Upper lobe of left lung (tissue), 6 donors: ENCODE results near the gene NSMF. TPM values are rescaled to one million over a fixed set of nuclear protein-coding genes. Genes with fewer than 3 reads are reported as not detected.

Source experiments
- ATAC-seq, 2 donors: fragments of 200-7000 bp; cut with Tn5 transposase; one replicate each; pipeline ENCODE4 v1.9.1; 2022; ENCODE audit warnings: mild to moderate bottlenecking in 2 of 2, moderate library complexity in 2 of 2; ENCODE audit not compliant: low FRiP score in 2 of 2
- DNase-seq, 2 donors: peaks; one replicate each; pipeline ENCODE4 v3.0.0-alpha.2; 2019 to 2020
- H3K27ac ChIP-seq, 4 donors: fragments of 200-600 bp; sonication (generic); one replicate each; pipeline ENCODE4 v1.5.1; 2016 to 2019
- H3K27me3 ChIP-seq, 4 donors: fragments of 200-600 bp; sonication (generic); one replicate each; pipeline ENCODE4 v1.5.1; 2017 to 2019
- H3K36me3 ChIP-seq, 4 donors: fragments of 200-600 bp; sonication (generic); one replicate each; pipeline ENCODE4 v1.5.1; 2016 to 2019
- H3K4me1 ChIP-seq, 4 donors: fragments of 200-600 bp; sonication (generic); one replicate each; pipeline ENCODE4 v1.5.1; 2018 to 2019
- H3K4me3 ChIP-seq, 4 donors: fragments of 200-600 bp; sonication (generic); one replicate each; pipeline ENCODE4 v1.5.1; 2017 to 2019; ENCODE audit warnings: mild to moderate bottlenecking in 2 of 4, moderate library complexity in 1 of 4
- H3K9me3 ChIP-seq, 4 donors: fragments of 200-600 bp; sonication (generic); one replicate each; pipeline ENCODE4 v1.5.1; 2018 to 2019
- EP300 ChIP-seq, 4 donors: sonication (generic); formaldehyde crosslinking; IDR thresholded peaks; one replicate each; pipeline ENCODE4 v1.5.1; 2017; ENCODE audit warnings: antibody characterized with exemption in 4 of 4, control low read depth in 2 of 4
- POLR2A ChIP-seq, 4 donors: fragments of 450-650 bp; IDR thresholded peaks; one replicate each; pipeline ENCODE4 v1.5.1; 2016 to 2017; ENCODE audit warnings: antibody characterized with exemption in 4 of 4, mild to moderate bottlenecking in 2 of 4
- POLR2AphosphoS5 ChIP-seq, 2 donors: sonication (generic); formaldehyde crosslinking; IDR thresholded peaks; one replicate each; pipeline ENCODE4 v1.5.1; 2017; ENCODE audit warnings: antibody characterized with exemption in 2 of 2
- WGBS, 2 donors: methylation state at CpG; one replicate each; pipeline ENCODE4 v1.1.5; 2017 to 2018; 5-methylcytosine and 5-hydroxymethylcytosine counted together
- total RNA-seq, 6 donors: library from RNA; depleted of rRNA in 4 of 6; stranded (reverse); fragments of >200 nt in 4 of 6; gene quantifications; one replicate each; pipeline versions ENCODE4 v1.1.0 to v1.2.1, GENCODE V29; 2016 to 2021
- TF ChIP-seq, protein P1 (sequence below), 6 experiments: fragments of 450-650 bp in 4 of 6; fragments of 200-600 bp in 2 of 6; sonication (generic) in 2 of 6; IDR thresholded peaks; one replicate each; pipeline ENCODE4 v1.5.1; 2016 to 2019; ENCODE audit warnings: antibody characterized with exemption in 6 of 6
- donor health status: DM: no; HTN: no; CAD: no; lungs with moderate emphysema.
- donor health status: DM: no; HTN: yes; CAD: no; lungs with severe emphysema.

Gene NSMF
- total RNA-seq, 6 donors from 2014 or later = 20.4 to 57.6 (median 25.9) TPM

DNA sequence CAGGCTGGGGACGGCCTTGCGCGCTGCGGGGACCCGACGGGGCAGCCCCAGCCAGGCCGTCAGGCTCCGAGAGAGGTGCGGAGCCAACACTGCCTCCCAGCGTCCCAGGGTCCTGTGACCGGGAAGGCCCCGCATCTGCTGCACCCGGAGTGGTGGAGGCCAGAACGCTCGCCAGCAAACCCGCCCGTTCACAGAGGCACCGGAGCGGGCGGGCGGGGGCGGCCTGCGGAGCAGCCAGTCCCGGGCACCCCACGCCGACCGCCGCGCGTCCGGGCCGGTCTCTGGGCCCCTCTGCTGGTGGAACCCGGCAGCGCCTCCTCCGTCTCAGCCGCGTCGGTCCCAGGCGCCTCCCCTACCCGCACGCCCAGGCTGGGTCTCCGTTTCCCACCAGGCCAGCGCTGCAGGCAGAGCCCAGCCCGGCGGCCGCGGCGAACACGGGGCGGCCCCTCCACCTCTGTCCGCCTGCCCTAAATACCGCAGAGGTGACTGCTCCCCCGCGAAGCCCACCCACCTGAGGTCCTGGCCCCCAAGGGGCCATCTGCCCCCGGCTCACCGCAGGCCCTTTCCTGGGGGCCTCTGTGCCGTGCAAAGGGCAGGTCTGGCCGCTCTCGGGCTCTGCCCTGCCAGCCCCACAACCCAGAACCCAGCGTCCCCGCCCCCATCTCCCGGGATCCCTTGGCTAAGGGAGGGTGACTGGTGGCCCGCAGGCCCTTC lies 52.1 kb downstream of the NSMF start:
- H3K4me1 ChIP-seq = peaks cover 30 to 46% (median 36%) of the 10 kb centered on the region in 4 donors
- DNase-seq (peak; percentile 65 to 94), ATAC-seq (peak; percentile 79 to 91)
- H3K36me3 ChIP-seq = no peaks in the 10 kb centered on the region
- 16% methylated on average over 16 of the region's 63 CpGs; no CpG with 5 or more reads in 1 of the 2 donors for WGBS, 2 donors
- H3K9me3 ChIP-seq = no peaks in the 10 kb centered on the region
- peak overlapping the region in 3 of 4 donors; percentile 56 to 81 (median 61) for H3K27ac ChIP-seq
- peaks cover 0 to 4% (median 1%) of the 10 kb centered on the region in 4 donors for H3K27me3 ChIP-seq
- H3K4me3 ChIP-seq = peak overlapping the region; percentile 20 to 46 (median 34)
- TF ChIP-seq POLR2A (IDR thresholded peaks at IDR 0.05) = no peak
- TF ChIP-seq, protein P1, sequence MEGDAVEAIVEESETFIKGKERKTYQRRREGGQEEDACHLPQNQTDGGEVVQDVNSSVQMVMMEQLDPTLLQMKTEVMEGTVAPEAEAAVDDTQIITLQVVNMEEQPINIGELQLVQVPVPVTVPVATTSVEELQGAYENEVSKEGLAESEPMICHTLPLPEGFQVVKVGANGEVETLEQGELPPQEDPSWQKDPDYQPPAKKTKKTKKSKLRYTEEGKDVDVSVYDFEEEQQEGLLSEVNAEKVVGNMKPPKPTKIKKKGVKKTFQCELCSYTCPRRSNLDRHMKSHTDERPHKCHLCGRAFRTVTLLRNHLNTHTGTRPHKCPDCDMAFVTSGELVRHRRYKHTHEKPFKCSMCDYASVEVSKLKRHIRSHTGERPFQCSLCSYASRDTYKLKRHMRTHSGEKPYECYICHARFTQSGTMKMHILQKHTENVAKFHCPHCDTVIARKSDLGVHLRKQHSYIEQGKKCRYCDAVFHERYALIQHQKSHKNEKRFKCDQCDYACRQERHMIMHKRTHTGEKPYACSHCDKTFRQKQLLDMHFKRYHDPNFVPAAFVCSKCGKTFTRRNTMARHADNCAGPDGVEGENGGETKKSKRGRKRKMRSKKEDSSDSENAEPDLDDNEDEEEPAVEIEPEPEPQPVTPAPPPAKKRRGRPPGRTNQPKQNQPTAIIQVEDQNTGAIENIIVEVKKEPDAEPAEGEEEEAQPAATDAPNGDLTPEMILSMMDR (IDR thresholded peaks at IDR 0.05) = peak; percentile 77 to 97 (median 94)

DNA sequence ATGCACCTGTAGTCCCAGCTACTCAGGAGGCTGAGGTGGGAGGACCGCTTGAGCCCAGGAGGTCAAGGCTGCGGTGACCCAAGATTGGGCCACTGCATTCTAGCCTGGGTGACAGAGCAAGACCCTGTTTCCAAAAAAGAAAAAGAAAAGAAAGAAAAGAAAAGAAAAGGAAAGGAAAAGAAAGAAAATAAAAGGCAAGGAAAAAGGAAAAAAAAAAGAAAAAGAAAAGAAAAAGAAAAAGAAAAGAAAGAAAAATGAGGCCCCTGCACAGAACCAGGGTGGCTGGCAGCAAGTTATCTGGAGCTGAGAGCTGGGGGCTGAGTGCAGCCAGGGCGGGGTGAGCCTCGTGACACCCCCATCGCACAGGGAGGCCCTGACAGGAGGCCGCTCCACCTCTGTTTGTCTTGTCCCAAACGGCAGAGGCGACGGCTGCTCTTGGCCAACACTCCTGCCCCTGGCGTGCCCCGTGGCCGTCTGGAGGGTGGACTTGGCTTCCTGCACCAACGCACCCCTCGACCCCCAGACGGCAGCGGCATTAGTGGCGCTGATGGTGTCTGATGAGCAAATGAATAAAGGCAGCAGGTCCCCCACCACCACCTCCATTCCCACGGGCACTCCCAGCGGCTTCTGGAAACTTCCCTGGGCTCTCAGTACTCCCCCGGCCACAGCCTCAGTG lies 52.9 kb downstream of the NSMF start:
- peak overlapping the region in 3 of 4 donors; percentile 22 to 46 (median 45) for H3K4me3 ChIP-seq
- ATAC-seq (no peak), DNase-seq (peak in 1 of 2 donors; percentile 80)
- no peaks in the 10 kb centered on the region for H3K9me3 ChIP-seq
- WGBS, 2 donors = 50 to 60% methylated on average over 19 to 20 of the region's 20 CpGs
- no peaks in the 10 kb centered on the region for H3K36me3 ChIP-seq
- H3K27ac ChIP-seq = peak overlapping the region in 3 of 4 donors; percentile 56 to 81 (median 61)
- peaks cover 22 to 38% (median 30%) of the 10 kb centered on the region in 4 donors for H3K4me1 ChIP-seq
- TF ChIP-seq POLR2A (IDR thresholded peaks at IDR 0.05) (no peak), EP300 (IDR thresholded peaks at IDR 0.05) (no peak), POLR2AphosphoS5 (IDR thresholded peaks at IDR 0.05) (no peak)
- TF ChIP-seq, protein P1 (IDR thresholded peaks at IDR 0.05) = no peak
- peaks cover 0 to 4% (median 1%) of the 10 kb centered on the region in 4 donors for H3K27me3 ChIP-seq

GRCh38 chr9:137405677-137406081 lies 53.5 kb downstream of the NSMF start:
- peak overlapping the region in 1 of 4 donors; percentile 81 for H3K27ac ChIP-seq
- TF ChIP-seq, protein P1 (IDR thresholded peaks at IDR 0.05) = no peak
- TF ChIP-seq POLR2A (IDR thresholded peaks at IDR 0.05) (no peak), EP300 (IDR thresholded peaks at IDR 0.05) (no peak), POLR2AphosphoS5 (IDR thresholded peaks at IDR 0.05) (no peak)
- H3K27me3 ChIP-seq = peaks cover 0 to 4% (median 1%) of the 10 kb centered on the region in 4 donors
- 79 to 86% methylated on average over 11 of the region's 11 CpGs for WGBS, 2 donors
- H3K4me3 ChIP-seq = no peak overlapping the region
- no peak for ATAC-seq
- DNase-seq = no peak
- peaks cover 16 to 32% (median 24%) of the 10 kb centered on the region in 4 donors for H3K4me1 ChIP-seq
- no peaks in the 10 kb centered on the region for H3K36me3 ChIP-seq
- H3K9me3 ChIP-seq = no peaks in the 10 kb centered on the region

- no peaks in the 10 kb centered on the region for H3K9me3 ChIP-seq
- peak overlapping the region in 1 of 4 donors; percentile 81 for H3K27ac ChIP-seq
- ATAC-seq (no peak), DNase-seq (peak in 1 of 2 donors; percentile 64)
- TF ChIP-seq POLR2A (IDR thresholded peaks at IDR 0.05) = no peak
- TF ChIP-seq POLR2AphosphoS5 (IDR thresholded peaks at IDR 0.05) = no peak
- TF ChIP-seq, protein P1 (IDR thresholded peaks at IDR 0.05) = no peak
- no peak for TF ChIP-seq EP300 (IDR thresholded peaks at IDR 0.05)
- no peak overlapping the region for H3K4me3 ChIP-seq
- H3K36me3 ChIP-seq = no peaks in the 10 kb centered on the region
- 93 to 95% methylated on average over 15 to 24 of the region's 24 CpGs for WGBS, 2 donors
- peaks cover 0 to 4% (median 1%) of the 10 kb centered on the region in 4 donors for H3K27me3 ChIP-seq
- peaks cover 13 to 26% (median 21%) of the 10 kb centered on the region in 4 donors for H3K4me1 ChIP-seq
Observed at GRCh38 chr9:137404961-137405567, 54.1 kb downstream of the NSMF start.
